Astrocyte (in vitro differentiated cells and primary cell): Measurements from ENCODE around the gene TM9SF1.

Source experiments
- CTCF ChIP-seq: IDR thresholded peaks from 2 replicates; pipeline ENCODE4 v1.5.1; 2011; ENCODE audit warnings: low read depth, mild to moderate bottlenecking, inconsistent platforms, low read length, moderate library complexity; ENCODE audit not compliant: insufficient read depth
- EZH2 ChIP-seq: IDR thresholded peaks from 2 replicates; pipeline ENCODE4 v1.6.1; 2012; ENCODE audit warnings: mild to moderate bottlenecking, low read length, inconsistent platforms; ENCODE audit not compliant: insufficient read depth

GRCh38 chr14:24181371-24182077, 13.7 kb downstream of the TM9SF1 start:
- TF ChIP-seq CTCF (no peak), EZH2 (no peak)
